ENCODE data around the gene SPATA6. TPM values are rescaled to one million over a fixed set of nuclear protein-coding genes. Genes with fewer than 3 reads are reported as not detected.

SPATA6 gene
- total RNA-seq, 1 donor = 7.6 TPM

- H3K9me3 ChIP-seq (ENCODE audit: low read depth, low read length) = no peaks in the 10 kb centered on the region
Observed at GRCh38 chr1:48254254-48254653, 217.8 kb downstream of the SPATA6 start.

DNA sequence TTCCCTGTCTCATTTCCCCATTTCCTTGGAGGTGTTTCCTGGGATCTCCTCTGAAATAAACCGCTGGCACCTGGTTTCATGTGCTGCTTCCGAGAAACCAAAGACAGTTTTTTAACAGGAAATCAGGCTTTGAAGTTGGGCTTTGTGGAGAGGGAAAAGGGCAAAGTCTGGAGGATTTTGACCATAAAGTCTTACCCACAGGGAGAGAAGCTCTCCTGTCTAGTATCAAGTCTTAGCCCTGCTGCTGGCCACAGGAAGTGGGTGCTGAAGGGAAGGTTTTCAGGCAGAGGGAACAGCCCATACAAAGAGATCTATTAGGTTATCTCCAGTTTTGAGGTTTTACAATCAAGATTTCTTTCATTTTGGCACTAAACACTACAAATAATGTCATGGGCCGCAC is 220.2 kb downstream of the SPATA6 start:
- DNase-seq (ENCODE audit: insufficient read length, low spot score, missing footprints) = no peak
- H3K36me3 ChIP-seq (ENCODE audit: insufficient read depth, low read length) = no peaks in the 10 kb centered on the region
- H3K9me3 ChIP-seq (ENCODE audit: low read depth, low read length) = no peaks in the 10 kb centered on the region
- TF ChIP-seq, protein P1, sequence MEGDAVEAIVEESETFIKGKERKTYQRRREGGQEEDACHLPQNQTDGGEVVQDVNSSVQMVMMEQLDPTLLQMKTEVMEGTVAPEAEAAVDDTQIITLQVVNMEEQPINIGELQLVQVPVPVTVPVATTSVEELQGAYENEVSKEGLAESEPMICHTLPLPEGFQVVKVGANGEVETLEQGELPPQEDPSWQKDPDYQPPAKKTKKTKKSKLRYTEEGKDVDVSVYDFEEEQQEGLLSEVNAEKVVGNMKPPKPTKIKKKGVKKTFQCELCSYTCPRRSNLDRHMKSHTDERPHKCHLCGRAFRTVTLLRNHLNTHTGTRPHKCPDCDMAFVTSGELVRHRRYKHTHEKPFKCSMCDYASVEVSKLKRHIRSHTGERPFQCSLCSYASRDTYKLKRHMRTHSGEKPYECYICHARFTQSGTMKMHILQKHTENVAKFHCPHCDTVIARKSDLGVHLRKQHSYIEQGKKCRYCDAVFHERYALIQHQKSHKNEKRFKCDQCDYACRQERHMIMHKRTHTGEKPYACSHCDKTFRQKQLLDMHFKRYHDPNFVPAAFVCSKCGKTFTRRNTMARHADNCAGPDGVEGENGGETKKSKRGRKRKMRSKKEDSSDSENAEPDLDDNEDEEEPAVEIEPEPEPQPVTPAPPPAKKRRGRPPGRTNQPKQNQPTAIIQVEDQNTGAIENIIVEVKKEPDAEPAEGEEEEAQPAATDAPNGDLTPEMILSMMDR (IDR thresholded peaks at IDR 0.05; ENCODE audit: extremely low read depth, low read depth, low read length) = no peak
- no peak overlapping the region for H3K4me3 ChIP-seq (ENCODE audit: insufficient read depth, low read length)
- no peak overlapping the region for H3K27ac ChIP-seq (ENCODE audit: low read depth, low read length)
- no peak overlapping the region for H3K4me2 ChIP-seq (ENCODE audit: insufficient read depth, low read length)
- no peaks in the 10 kb centered on the region for H3K4me1 ChIP-seq (ENCODE audit: insufficient read depth, low read length)
- no peaks in the 10 kb centered on the region for H3K27me3 ChIP-seq (ENCODE audit: insufficient read depth, low read length)
- no peaks in the 10 kb centered on the region for H3K79me2 ChIP-seq (ENCODE audit: insufficient read depth, low read length)
- H4K20me1 ChIP-seq (ENCODE audit: insufficient read depth, low read length) = no peaks in the 10 kb centered on the region
- no peak overlapping the region for H2AFZ ChIP-seq (ENCODE audit: low read length)

More at GRCh38 chr1:48254254-48254653, 217.8 kb downstream of the SPATA6 start:
- no peaks in the 10 kb centered on the region for H4K20me1 ChIP-seq (ENCODE audit: insufficient read depth, low read length)
- H3K4me2 ChIP-seq (ENCODE audit: insufficient read depth, low read length) = no peak overlapping the region
- no peaks in the 10 kb centered on the region for H3K27me3 ChIP-seq (ENCODE audit: insufficient read depth, low read length)
- H3K4me1 ChIP-seq (ENCODE audit: insufficient read depth, low read length) = no peaks in the 10 kb centered on the region
- no peak for DNase-seq (ENCODE audit: insufficient read length, low spot score, missing footprints)
- H3K79me2 ChIP-seq (ENCODE audit: insufficient read depth, low read length) = no peaks in the 10 kb centered on the region
- H3K4me3 ChIP-seq (ENCODE audit: insufficient read depth, low read length) = no peak overlapping the region
- no peaks in the 10 kb centered on the region for H3K36me3 ChIP-seq (ENCODE audit: insufficient read depth, low read length)
- TF ChIP-seq, protein P1 (IDR thresholded peaks at IDR 0.05; ENCODE audit: extremely low read depth, low read depth, low read length) = no peak
- no peak overlapping the region for H2AFZ ChIP-seq (ENCODE audit: low read length)
- H3K27ac ChIP-seq (ENCODE audit: low read depth, low read length) = no peak overlapping the region

DNA sequence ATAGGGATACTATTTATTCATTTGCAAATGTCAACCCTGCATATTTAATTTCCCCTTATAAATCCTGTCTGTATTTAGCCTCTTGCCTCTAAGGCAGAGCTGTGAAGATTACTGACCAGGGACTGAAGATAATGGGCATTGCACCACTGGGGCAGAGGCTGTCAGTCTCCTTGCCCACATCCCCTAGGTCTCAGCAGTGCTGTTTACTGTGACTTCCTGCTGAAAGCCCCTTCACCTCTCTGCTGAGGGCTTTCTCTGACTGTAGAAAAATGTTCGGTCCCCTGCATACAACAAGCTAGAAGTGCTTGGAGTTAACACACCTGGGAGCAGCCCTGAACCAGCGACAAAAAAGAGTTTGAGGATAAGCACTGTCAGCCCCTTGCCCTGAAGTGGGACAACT is 220.7 kb downstream of the SPATA6 start:
- TF ChIP-seq, protein P1 (IDR thresholded peaks at IDR 0.05; ENCODE audit: extremely low read depth, low read depth, low read length) = no peak
- Histone ChIP-seq H3K27ac (ENCODE audit: low read depth, low read length) (no peak overlapping the region), H3K4me2 (ENCODE audit: insufficient read depth, low read length) (no peak overlapping the region), H3K9me3 (ENCODE audit: low read depth, low read length) (no peaks in the 10 kb centered on the region), H3K79me2 (ENCODE audit: insufficient read depth, low read length) (no peaks in the 10 kb centered on the region), H3K36me3 (ENCODE audit: insufficient read depth, low read length) (no peaks in the 10 kb centered on the region), H4K20me1 (ENCODE audit: insufficient read depth, low read length) (no peaks in the 10 kb centered on the region), H3K4me1 (ENCODE audit: insufficient read depth, low read length) (no peaks in the 10 kb centered on the region), H2AFZ (ENCODE audit: low read length) (no peak overlapping the region), H3K4me3 (ENCODE audit: insufficient read depth, low read length) (no peak overlapping the region), H3K27me3 (ENCODE audit: insufficient read depth, low read length) (no peaks in the 10 kb centered on the region)
- DNase-seq (ENCODE audit: insufficient read length, low spot score, missing footprints) = no peak

- no peaks in the 10 kb centered on the region for H3K27me3 ChIP-seq (ENCODE audit: insufficient read depth, low read length)
- TF ChIP-seq, protein P1 (IDR thresholded peaks at IDR 0.05; ENCODE audit: extremely low read depth, low read depth, low read length) = no peak
- no peaks in the 10 kb centered on the region for H3K4me1 ChIP-seq (ENCODE audit: insufficient read depth, low read length)
- DNase-seq (ENCODE audit: insufficient read length, low spot score, missing footprints) = no peak
- no peaks in the 10 kb centered on the region for H3K36me3 ChIP-seq (ENCODE audit: insufficient read depth, low read length)
- H3K9me3 ChIP-seq (ENCODE audit: low read depth, low read length) = no peaks in the 10 kb centered on the region
- H3K27ac ChIP-seq (ENCODE audit: low read depth, low read length) = no peak overlapping the region
- no peaks in the 10 kb centered on the region for H4K20me1 ChIP-seq (ENCODE audit: insufficient read depth, low read length)
- no peak overlapping the region for H2AFZ ChIP-seq (ENCODE audit: low read length)
- no peaks in the 10 kb centered on the region for H3K79me2 ChIP-seq (ENCODE audit: insufficient read depth, low read length)
- H3K4me2 ChIP-seq (ENCODE audit: insufficient read depth, low read length) = no peak overlapping the region
- no peak overlapping the region for H3K4me3 ChIP-seq (ENCODE audit: insufficient read depth, low read length)
Observed at GRCh38 chr1:48250572-48250971, 221.4 kb downstream of the SPATA6 start.

Measured in osteoblast (primary cell).